SK-MEL-5 (cell line): ENCODE data around the gene PIK3R4. TPM values are rescaled to one million over a fixed set of nuclear protein-coding genes. Genes with fewer than 3 reads are reported as not detected.

Experiments
- DNase-seq: peaks from one replicate; pipeline ENCODE4 v3.0.0-alpha.2; 2016; ENCODE audit warnings: low read depth, low spot score
- in situ Hi-C: cut with HindIII; loops from 2 replicates; pipeline ENCODE4 v1.10.0; 2016; ENCODE audit warnings: low sequenced_read_pairs, high pct_unique_total_duplicates, low pct_unique_long_range_greater_than_20kb
- total RNA-seq: library from RNA; depleted of rRNA; stranded (reverse); fragments of >200 nt; shearing (Covaris generic); gene quantifications from 2 replicates; pipeline ENCODE4 v1.2.3, GENCODE V29; 2014

Gene PIK3R4
- total RNA-seq, 1 experiment from 2014 or later, result 44.6 TPM

DNA sequence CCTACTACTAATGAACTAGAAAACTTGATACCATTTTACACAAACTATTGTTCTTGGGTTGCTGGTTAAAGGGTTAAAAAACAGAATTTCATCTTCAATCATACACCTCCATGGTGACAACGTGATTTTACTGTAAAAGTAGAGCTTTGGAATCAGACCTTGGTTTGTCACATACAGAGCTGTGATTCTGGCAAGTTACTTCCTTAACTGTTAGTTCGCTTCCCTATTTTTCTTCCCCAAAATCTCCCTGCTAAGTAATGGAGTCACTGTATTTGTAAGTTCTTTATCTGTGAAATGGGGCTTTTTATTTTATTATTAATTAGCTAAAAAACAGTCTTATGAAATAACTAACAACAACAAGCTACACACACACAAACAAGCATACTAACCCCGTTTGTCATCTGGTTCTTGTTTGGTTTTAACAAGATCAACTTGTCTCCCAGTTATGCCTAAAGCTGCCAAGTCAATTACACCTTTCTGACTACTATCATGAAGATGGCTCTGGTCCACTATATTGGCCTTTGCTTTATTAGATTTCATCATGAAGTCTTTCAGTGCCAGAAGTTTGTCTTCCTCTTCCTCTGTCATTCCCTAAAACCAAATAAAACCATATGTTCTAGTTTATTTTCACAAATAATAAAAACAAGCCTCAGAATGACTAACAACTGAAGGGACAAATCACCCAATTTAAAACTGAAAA, 38.6 kb downstream of the PIK3R4 start:
- no peak for DNase-seq
- in situ Hi-C loops, result no loop called here

DNA sequence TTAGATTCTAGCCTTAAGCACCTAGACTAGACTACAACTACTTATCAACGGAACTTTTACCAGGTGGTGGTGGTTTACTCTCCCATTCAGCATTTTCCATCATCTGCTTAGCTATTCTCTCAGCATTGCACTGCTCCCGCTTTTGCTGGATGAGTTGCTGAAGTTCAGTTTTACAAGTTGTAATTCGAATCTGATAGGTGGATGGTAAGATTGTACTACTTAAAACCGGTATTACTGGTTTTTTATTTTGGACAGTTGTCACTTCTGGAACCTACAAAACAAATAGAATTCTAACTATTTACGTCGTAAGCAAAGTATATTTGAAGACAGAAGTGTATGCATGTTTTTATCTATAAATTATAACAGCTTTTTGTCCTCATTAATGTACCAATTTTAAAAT, 41.1 kb downstream of the PIK3R4 start:
- in situ Hi-C loops, result no loop called here
- no peak for DNase-seq

DNA sequence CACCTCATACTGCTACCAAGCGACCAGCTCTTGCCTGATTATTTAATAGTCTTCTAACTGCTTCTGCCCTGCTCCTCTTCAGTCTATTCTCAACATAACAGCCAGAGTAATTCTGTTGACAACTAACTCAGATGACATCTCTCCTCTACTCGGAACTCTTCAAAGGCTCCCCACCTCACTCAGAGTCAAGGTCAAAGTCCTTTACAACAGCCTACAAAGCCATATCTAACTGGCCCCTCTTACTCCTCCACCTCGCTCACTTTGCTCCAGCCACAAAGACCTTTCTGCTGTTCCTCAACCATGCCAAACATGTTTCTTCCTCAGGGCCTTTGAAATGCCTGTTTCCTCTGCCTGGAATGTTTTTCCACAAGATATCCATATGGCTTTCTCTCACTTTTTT, 43.6 kb downstream of the PIK3R4 start:
- in situ Hi-C loops, result no loop called here

DNA sequence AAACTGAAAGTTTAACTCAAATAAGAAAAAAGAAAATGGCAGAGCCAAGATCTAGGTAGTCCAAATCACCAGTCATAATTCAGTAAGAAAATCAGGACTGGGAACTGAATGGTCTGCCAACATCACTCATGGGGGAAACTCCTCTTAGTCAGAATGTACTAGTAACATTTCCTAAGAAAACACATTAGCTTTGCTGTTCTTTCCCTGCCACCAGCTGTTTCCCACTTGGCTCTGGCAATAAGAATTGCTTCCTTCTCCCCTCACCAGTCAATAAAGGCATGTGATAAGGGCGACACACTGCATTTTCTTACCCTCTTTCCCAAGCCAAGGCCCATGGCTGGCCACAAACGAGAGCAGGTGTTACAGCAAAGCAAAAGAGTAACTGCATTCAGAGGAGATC, 46.1 kb downstream of the PIK3R4 start:
- in situ Hi-C loops, result no loop called here
- DNase-seq, result no peak

More for the DNA sequence above, 43.6 kb downstream of the PIK3R4 start:
- no peak for DNase-seq

DNA sequence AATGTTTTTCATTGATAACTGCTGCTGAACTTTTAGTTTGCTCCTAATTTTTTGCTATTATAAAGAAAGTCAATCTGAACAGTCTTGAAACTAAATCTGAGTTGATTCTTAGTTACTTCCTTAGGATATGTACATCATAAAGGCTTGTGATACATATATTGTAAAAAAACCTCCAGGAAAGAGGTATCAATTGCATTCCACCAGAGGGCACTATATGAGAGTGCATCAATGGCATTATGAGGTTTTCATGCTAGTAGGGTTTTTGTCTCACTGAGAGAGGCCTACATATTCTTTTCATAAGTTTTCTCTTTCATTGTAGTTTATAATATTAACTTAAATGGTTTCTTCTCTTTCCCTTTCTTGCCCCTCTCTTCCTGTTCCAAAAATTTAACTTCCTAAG, 46.9 kb downstream of the PIK3R4 start:
- in situ Hi-C loops, result no loop called here
- DNase-seq, result peak; percentile 78

DNA sequence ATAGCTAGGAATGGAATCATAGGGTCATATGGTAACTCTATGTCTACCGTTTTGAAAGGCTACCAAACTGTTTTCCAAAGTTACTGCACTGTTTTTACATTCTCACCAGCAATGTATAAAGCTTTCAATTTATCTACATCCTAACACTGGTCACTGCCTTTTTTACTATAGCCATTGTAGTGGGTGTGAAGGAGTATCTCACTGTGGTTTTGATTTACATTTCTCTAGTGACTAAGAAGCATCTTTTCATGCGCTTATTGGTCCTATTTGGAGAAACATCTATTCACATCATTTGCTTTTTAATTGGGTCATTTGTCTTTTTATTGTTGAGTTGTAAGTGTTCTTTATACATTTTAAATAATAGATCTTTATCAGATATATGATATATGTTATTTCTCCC, 53.3 kb downstream of the PIK3R4 start:
- in situ Hi-C loops, result no loop called here
- DNase-seq, result no peak

DNA sequence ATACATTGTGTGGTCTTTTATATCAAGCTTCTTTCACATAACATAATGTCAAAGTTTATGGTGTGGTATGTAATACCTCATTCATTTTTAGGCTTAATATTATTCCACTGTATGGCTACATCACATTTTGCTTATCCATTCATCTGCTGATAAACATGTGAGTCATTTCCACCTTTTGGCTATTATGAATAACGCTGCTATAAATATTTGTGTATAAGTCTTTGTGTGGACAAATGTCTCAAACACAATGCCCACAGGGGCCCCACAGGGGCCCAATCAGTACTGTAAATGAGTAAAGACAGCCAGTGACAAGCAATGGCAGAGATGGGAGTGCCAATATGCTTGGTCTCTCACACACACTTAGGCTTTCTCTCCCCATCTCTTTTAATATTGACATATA, 54.2 kb downstream of the PIK3R4 start:
- DNase-seq, result peak; percentile 74
- in situ Hi-C loops, result no loop called here

DNA sequence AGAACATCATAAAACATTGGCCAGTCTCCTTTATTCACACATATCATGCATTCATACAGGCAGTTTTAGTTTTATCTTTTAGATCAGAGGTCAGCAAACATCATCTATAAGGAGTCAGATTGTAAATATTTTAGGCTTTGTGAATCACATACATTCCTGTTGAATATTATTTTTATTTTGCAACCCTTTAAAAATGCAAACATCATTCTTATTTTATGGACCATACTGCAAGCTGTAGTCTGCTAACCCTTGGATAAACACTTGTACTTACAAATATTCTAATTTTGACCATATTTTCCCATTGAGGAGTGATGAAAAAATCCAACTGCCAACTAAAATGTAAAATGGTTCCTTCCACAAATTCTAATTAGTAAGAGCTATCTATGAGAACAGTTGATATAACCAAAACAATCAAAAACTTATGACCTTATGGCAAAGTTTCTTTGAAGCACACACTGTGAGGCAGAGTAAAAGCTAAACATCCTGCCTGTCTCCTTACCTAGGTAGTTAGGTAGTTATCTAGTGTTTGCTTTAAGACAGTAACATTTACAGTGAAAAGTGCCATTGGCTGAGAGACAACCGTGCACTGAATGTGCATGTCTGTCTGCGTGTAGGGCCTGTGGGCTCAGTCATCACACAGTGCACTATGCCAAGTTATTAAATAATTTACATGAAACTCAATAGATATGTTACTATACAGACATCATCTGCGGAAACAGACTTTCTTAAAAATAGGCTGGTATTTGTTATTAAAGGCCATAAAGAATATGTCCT, 57.7 kb downstream of the PIK3R4 start:
- DNase-seq, result no peak
- in situ Hi-C loops, result no loop called here

DNA sequence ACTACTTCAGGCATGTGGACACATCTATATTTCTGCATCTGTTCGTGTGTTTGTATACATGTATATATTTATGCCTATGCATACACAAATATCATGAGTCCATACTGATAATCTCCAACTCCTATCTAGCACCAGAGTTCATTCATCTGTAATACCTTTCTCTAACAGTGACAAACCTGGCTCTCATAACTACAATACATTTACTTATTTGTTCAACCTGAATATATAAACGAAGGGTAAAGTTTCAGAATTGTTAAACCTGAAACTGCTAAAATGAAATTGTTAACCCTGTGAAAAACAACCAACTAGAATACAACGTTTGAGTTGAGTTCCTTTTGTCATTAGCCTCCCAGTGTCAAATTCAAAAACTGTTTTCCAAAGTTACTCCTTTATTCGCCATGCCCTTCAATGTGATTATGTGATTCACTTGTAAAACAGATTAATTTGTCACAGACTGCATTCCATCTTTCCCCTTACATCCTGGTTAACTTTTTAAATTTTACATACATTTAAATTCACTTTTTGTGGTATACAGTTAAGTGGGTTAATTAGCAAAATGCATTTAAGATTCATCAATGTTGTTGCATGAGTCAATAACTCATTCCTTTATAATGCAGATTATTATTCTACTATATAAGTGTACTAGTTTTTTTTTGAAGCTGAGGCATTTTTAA, 58.5 kb downstream of the PIK3R4 start:
- DNase-seq, result no peak
- in situ Hi-C loops, result no loop called here

DNA sequence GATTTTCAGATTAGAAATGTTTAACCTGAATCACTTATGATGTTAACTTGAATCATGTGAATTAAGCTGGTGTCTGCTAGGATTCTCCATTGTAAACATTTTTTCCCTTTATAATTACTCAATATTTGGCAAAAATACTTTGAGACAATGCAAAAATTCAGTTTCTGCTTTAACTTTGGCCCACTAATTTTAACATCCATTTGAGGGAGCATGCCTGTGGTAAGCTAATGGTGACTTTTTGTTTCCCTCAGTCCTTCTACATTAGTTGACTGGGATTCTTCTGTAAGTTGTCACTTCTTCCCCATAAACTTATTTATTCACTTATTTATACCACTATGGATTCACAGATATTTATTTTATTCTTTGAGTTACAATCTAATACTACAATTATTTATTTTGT, 59.3 kb downstream of the PIK3R4 start:
- in situ Hi-C loops, result no loop called here

DNA sequence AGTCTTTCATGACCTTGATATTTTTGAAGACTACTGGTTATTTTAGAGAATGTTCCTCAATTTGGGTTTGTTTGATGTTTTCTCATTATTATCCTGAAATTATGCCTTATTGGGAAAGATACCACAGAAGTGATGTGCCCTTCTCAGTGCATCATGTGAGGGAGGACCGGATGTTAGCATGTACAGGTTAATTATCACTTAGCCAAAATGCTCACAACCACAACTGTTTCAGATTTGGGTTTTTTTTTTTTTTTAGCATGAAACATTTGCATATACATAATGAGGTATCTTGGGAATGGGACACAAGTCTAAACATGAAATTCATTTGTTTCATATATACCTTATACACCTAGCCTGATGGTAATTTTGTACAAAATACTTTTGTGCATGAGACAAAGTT, 59.8 kb downstream of the PIK3R4 start:
- no peak for DNase-seq
- in situ Hi-C loops, result no loop called here

More for the DNA sequence above, 59.3 kb downstream of the PIK3R4 start:
- DNase-seq, result no peak

DNA sequence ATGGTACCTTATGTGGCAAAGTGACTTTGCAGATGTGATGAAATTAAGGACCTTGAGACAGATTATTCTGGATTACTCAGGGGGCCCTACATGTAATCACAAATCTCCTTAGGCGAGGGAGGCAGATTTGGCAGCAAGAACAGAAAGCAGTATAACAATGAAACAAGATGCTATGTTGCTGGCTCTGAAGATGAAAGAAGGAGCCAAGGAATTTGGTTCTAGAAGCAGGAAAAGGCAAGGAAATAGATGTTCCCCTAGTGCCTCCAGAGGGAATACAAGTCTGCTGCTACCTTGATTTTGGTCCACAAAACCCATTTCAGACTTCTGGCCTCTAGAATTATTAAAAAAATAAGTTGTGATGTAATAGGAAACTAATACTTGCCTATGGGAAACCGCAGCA, 64.5 kb downstream of the PIK3R4 start:
- in situ Hi-C loops, result no loop called here
- no peak for DNase-seq

DNA sequence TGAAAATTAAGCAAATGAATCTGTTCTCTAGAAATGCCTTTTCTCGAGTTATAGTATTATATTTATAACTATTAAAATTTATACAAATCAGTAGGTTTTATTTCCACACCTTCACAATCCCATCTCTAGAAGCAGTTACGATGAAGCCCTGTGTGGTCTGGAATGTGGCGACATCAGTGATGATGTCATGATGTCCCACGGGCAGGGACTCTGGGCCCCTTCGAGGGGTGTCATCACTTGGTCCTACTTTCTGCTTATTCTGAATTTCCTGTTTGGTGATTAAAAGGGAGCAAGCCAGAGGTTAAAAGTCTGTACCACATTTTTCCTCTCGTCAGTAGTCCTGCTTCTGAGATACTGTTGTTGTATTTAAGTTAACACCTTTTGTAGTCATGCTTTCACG, 67.4 kb downstream of the PIK3R4 start:
- DNase-seq, result no peak

DNA sequence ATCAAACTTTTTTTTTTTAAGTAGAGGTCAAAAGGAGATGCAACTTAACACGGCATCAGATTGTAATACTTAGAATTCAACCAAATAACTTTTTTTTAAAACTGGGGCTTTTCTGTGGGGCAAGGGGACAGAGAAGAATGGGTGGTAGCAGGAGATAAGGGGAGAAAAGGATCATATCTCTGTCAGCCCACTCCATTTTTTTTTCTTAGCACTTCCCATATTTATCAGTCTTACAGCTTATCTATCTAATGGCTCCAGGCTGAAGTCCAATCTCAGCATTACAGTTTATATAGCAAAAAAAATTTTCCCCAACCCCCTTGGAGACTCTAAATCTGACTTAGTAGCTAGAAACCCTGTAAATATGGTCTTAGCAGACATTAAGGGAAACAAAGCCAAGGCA, 69.3 kb downstream of the PIK3R4 start:
- no peak for DNase-seq
- in situ Hi-C loops, result no loop called here

More for the DNA sequence above, 67.4 kb downstream of the PIK3R4 start:
- in situ Hi-C loops, result no loop called here

DNA sequence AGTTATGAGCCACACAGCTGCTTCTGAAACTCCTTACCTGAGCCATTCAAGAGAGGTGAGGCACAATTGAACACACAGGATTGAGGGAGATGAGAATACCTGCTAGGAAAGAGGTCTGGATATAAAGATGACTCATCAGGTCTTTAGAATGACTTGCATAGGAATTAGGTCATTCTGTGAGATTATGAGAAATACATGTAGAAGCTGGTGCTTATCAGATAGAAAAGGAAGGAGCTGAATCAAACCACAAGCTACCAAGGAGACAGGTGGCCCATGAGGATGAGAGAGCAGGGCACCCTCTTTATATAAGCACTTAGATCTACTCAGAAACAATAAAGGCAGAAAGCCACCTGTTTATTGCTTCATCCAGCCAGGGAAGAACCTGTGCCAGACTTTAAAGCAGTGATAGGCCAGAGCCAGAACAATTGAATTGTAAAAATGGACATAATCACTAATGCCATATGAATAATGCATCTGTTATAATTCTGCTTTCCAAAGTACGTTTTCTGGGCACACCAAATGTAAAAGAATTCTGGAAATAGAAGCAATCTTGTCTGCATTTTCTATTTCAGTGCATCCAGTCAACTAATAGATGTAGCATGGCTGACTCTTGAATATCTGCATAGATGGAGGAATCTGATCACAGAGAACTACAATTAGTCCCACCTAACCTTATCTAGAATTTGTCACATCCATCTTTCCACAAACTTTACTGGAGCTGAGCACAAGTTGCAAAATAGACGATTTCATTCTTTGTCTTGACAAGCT, 74.9 kb downstream of the PIK3R4 start:
- DNase-seq, result no peak
- in situ Hi-C loops, result no loop called here

DNA sequence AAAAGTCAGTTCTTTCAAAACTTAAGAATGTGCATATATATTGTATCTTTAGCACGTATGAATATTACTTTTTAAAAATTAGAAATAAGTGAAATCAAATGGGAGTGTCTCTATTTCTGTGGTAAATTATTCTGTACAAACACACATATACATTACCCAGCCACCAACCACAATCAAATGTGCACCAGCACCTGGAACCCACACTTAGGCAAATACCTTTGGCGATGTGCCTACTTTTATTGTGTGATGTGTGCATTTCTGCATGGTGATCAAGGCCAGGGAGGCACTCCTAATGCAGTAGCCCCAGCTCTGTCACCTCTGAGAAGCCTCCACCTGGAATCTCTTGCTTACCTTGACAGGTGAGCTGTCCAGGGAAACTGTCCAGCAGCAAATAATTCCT, 76.9 kb downstream of the PIK3R4 start:
- no peak for DNase-seq
- in situ Hi-C loops, result no loop called here

DNA sequence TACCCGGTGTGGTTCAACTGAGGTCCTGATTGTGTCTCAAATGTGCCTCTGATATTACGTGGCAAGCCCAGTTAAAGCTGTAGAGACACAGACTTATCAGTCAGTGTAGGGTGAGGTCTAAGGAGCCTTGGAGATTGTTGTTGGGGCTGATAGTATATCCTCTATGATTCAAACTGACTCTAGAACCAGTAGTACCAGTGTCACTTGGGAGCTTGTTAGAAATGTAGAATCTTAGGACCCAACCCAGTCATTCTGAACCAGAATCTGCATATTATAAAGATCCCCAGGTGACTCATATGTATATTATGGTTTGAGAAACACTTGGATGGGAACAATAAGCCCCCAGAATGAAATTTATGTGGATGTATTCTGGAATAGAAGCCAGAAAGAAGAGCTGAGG, 83.5 kb downstream of the PIK3R4 start:
- DNase-seq, result no peak
- in situ Hi-C loops, result no loop called here

DNA sequence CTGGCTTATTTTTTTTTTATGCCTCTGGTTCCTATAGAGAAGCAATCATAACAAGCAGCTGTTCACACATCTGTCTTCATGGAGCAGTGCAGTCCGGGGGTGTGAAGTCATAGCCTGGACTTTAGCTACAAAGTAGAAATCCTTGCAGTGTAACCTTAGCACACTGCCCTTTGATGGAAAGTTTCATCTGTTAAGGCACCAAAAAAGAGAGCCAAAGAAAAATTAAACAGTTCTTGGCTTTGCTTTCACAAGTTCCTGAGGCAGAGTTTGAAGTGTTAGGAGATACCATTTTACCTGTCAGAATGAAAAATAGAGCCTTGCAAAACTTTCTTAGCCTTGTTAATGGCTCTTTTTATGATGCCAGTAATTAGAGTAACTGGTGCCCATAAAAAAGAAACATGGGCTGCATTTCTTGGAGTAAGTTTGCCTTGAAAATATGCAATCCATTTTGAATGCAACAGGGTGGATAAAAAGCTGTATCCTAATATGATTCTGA, 84.1 kb downstream of the PIK3R4 start:
- in situ Hi-C loops, result no loop called here
- DNase-seq, result no peak
